OCI-LY1 (cell line): ENCODE results near the gene VSX2.

Experiments
- H2AFZ ChIP-seq: fragments of 200-600 bp; sonication (generic), shearing (Covaris generic); 2 replicates; pipeline ENCODE4 v1.6.0; 2014; ENCODE audit warnings: antibody characterized with exemption, mild to moderate bottlenecking, low read length
- H3F3A ChIP-seq: fragments of 200-600 bp; sonication (generic), shearing (Covaris generic); 2 replicates; pipeline ENCODE4 v1.6.0; 2014; ENCODE audit warnings: mild to moderate bottlenecking, antibody characterized with exemption, low read length, moderate library complexity; ENCODE audit not compliant: insufficient read depth
- H3K27ac ChIP-seq: fragments of 200-600 bp; sonication (generic); 2 replicates; pipeline ENCODE4 v1.5.1; 2014; ENCODE audit warnings: low read length, mixed run types, mild to moderate bottlenecking, low read depth; ENCODE audit not compliant: poor library complexity, severe bottlenecking
- H3K27me3 ChIP-seq: fragments of 200-600 bp; sonication (generic); 2 replicates; pipeline ENCODE4 v1.6.0; 2014; ENCODE audit warnings: antibody characterized with exemption, mild to moderate bottlenecking, low read length, moderate library complexity; ENCODE audit not compliant: insufficient read depth
- H3K36me3 ChIP-seq: fragments of 200-600 bp; sonication (generic); 2 replicates; pipeline ENCODE4 v1.6.1; 2014; ENCODE audit warnings: mild to moderate bottlenecking, antibody characterized with exemption, low read length, moderate library complexity, mixed read lengths; ENCODE audit not compliant: insufficient read depth
- H3K4me1 ChIP-seq: fragments of 200-600 bp; sonication (generic); 2 replicates; pipeline ENCODE4 v1.5.1; 2014; ENCODE audit warnings: mild to moderate bottlenecking, low read length, moderate library complexity; ENCODE audit not compliant: insufficient read depth, severe bottlenecking
- H3K4me2 ChIP-seq: fragments of 200-600 bp; sonication (generic), shearing (Covaris generic); 2 replicates; pipeline ENCODE4 v1.6.1; 2014; ENCODE audit warnings: low read length
- H3K4me3 ChIP-seq: fragments of 200-600 bp; sonication (generic); 2 replicates; pipeline ENCODE4 v1.5.1; 2014; ENCODE audit warnings: low read length, low read depth, mild to moderate bottlenecking, mixed read lengths; ENCODE audit not compliant: poor library complexity, severe bottlenecking
- H3K79me2 ChIP-seq: fragments of 200-600 bp; shearing (Covaris generic); 2 replicates; pipeline ENCODE4 v1.6.1; 2016; ENCODE audit warnings: mixed run types, low read length, mixed read lengths; ENCODE audit not compliant: insufficient read depth
- H3K9ac ChIP-seq: fragments of 200-600 bp; sonication (generic), shearing (Covaris generic); 2 replicates; pipeline ENCODE4 v1.6.1; 2014; ENCODE audit warnings: mild to moderate bottlenecking, low read length, mixed read lengths
- H3K9me2 ChIP-seq: fragments of 200-600 bp; sonication (generic), shearing (Covaris generic); 2 replicates; pipeline ENCODE4 v1.6.1; 2014; ENCODE audit warnings: low read depth, mild to moderate bottlenecking, low read length, mixed read lengths
- H3K9me3 ChIP-seq: fragments of 200-600 bp; shearing (Covaris generic); 2 replicates; pipeline ENCODE4 v1.6.1; 2014; ENCODE audit warnings: low read length, mixed read lengths
- H4K20me1 ChIP-seq: fragments of 200-600 bp; sonication (generic), shearing (Covaris generic); 2 replicates; pipeline ENCODE4 v1.6.0; 2016; ENCODE audit warnings: mild to moderate bottlenecking, low read length; ENCODE audit not compliant: insufficient read depth
- CTCF ChIP-seq: fragments of 200-600 bp; sonication (generic), shearing (Covaris generic); IDR thresholded peaks from 2 replicates; pipeline ENCODE4 v1.5.1; 2017; ENCODE audit warnings: mild to moderate bottlenecking, antibody characterized with exemption, low read length, moderate library complexity, mixed read lengths
- EZH2 ChIP-seq: fragments of 200-600 bp; sonication (generic), shearing (Covaris generic); IDR thresholded peaks from 2 replicates; pipeline ENCODE4 v1.8.0; 2017; ENCODE audit warnings: borderline replicate concordance, mixed run types, mild to moderate bottlenecking, antibody characterized with exemption, low read length, moderate library complexity, mixed read lengths

The VSX2 gene

GRCh38 chr14:74203639-74204038 lies 35.6 kb upstream of the VSX2 start:
- Histone ChIP-seq H2AFZ (no peak overlapping the region), H3F3A (no peaks in the 10 kb centered on the region), H3K27ac (no peak overlapping the region), H3K4me2 (no peak overlapping the region), H3K4me1 (no peaks in the 10 kb centered on the region), H3K27me3 (no peaks in the 10 kb centered on the region), H3K9me2 (no peaks in the 10 kb centered on the region), H3K79me2 (no peaks in the 10 kb centered on the region), H3K4me3 (no peak overlapping the region), H3K9me3 (no peaks in the 10 kb centered on the region), H3K36me3 (peaks cover 19% of the 10 kb centered on the region; the same call in 1 of the 2 replicates), H3K9ac (no peak overlapping the region), H4K20me1 (no peaks in the 10 kb centered on the region)
- TF ChIP-seq EZH2 = no peak
- TF ChIP-seq CTCF = no peak

GRCh38 chr14:74204491-74204890 lies 34.8 kb upstream of the VSX2 start:
- no peak overlapping the region for H3K9ac ChIP-seq
- H3K27ac ChIP-seq = no peak overlapping the region
- no peak overlapping the region for H2AFZ ChIP-seq
- no peak overlapping the region for H3K4me2 ChIP-seq
- H3K36me3 ChIP-seq = peaks cover 12% of the 10 kb centered on the region; the same call in 1 of the 2 replicates
- no peaks in the 10 kb centered on the region for H4K20me1 ChIP-seq
- no peak for TF ChIP-seq CTCF
- TF ChIP-seq EZH2 = no peak
- no peaks in the 10 kb centered on the region for H3K9me3 ChIP-seq
- no peak overlapping the region for H3K4me3 ChIP-seq
- no peaks in the 10 kb centered on the region for H3K9me2 ChIP-seq
- H3F3A ChIP-seq = no peaks in the 10 kb centered on the region
- no peaks in the 10 kb centered on the region for H3K27me3 ChIP-seq
- H3K79me2 ChIP-seq = no peaks in the 10 kb centered on the region
- H3K4me1 ChIP-seq = no peaks in the 10 kb centered on the region

GRCh38 chr14:74205882-74206281 lies 33.4 kb upstream of the VSX2 start:
- Histone ChIP-seq H3K79me2 (no peaks in the 10 kb centered on the region), H4K20me1 (no peaks in the 10 kb centered on the region), H3K27ac (no peak overlapping the region), H2AFZ (no peak overlapping the region), H3K9me2 (no peaks in the 10 kb centered on the region), H3K9ac (no peak overlapping the region), H3K27me3 (no peaks in the 10 kb centered on the region), H3F3A (no peaks in the 10 kb centered on the region), H3K36me3 (peaks cover 9% of the 10 kb centered on the region; the same call in 1 of the 2 replicates), H3K4me2 (no peak overlapping the region), H3K9me3 (no peaks in the 10 kb centered on the region), H3K4me3 (no peak overlapping the region), H3K4me1 (no peaks in the 10 kb centered on the region)
- no peak for TF ChIP-seq EZH2
- no peak for TF ChIP-seq CTCF
